ENCODE data around the gene FNBP1L.

FNBP1L gene

DNA sequence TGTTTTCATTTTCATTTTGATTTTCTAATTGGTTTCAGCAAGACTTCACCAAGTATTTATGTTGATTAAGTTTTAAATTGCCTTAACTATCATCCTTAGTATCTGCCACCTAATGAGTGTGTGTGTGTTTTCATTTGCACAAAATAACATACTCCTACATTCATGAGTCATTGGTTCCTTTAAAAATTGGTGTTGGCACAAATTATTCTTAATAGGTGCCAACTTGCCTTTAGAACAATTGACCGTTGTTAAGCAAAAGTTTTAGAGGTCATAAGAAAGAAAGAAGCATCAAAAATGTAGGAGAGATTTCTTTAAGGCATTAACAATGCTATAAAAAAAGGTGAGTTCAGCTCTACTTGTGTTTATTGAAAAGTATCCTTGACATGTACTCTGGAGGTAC is 77.5 kb downstream of the FNBP1L start:
- Histone ChIP-seq H3K27me3 (ENCODE audit: control insufficient read depth, insufficient read depth, low read length) (no peaks in the 10 kb centered on the region), H3K79me2 (no peaks in the 10 kb centered on the region), H3K36me3 (ENCODE audit: control insufficient read depth, insufficient read depth, low read length) (no peaks in the 10 kb centered on the region), H2AFZ (no peak overlapping the region), H3K4me3 (ENCODE audit: low read depth, low read length) (no peak overlapping the region), H3K9me3 (ENCODE audit: control insufficient read depth, low read length) (no peaks in the 10 kb centered on the region), H3K9ac (no peak overlapping the region), H3K4me1 (no peaks in the 10 kb centered on the region), H3K27ac (no peak overlapping the region), H3K4me2 (ENCODE audit: low read length) (no peak overlapping the region)
- TF ChIP-seq, protein P1, sequence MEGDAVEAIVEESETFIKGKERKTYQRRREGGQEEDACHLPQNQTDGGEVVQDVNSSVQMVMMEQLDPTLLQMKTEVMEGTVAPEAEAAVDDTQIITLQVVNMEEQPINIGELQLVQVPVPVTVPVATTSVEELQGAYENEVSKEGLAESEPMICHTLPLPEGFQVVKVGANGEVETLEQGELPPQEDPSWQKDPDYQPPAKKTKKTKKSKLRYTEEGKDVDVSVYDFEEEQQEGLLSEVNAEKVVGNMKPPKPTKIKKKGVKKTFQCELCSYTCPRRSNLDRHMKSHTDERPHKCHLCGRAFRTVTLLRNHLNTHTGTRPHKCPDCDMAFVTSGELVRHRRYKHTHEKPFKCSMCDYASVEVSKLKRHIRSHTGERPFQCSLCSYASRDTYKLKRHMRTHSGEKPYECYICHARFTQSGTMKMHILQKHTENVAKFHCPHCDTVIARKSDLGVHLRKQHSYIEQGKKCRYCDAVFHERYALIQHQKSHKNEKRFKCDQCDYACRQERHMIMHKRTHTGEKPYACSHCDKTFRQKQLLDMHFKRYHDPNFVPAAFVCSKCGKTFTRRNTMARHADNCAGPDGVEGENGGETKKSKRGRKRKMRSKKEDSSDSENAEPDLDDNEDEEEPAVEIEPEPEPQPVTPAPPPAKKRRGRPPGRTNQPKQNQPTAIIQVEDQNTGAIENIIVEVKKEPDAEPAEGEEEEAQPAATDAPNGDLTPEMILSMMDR (IDR thresholded peaks at IDR 0.05): no peak

- no peak overlapping the region for H3K9ac ChIP-seq
- H3K27ac ChIP-seq: no peak overlapping the region
- no peaks in the 10 kb centered on the region for H3K9me3 ChIP-seq (ENCODE audit: control insufficient read depth, low read length)
- no peaks in the 10 kb centered on the region for H3K36me3 ChIP-seq (ENCODE audit: control insufficient read depth, insufficient read depth, low read length)
- H3K27me3 ChIP-seq (ENCODE audit: control insufficient read depth, insufficient read depth, low read length): no peaks in the 10 kb centered on the region
- H2AFZ ChIP-seq: no peak overlapping the region
- H3K4me3 ChIP-seq (ENCODE audit: low read depth, low read length): no peak overlapping the region
- H3K4me1 ChIP-seq: no peaks in the 10 kb centered on the region
- TF ChIP-seq, protein P1 (IDR thresholded peaks at IDR 0.05): no peak
- H3K79me2 ChIP-seq: no peaks in the 10 kb centered on the region
- no peak overlapping the region for H3K4me2 ChIP-seq (ENCODE audit: low read length)
Observed at GRCh38 chr1:93526431-93526830, 78.5 kb downstream of the FNBP1L start.

DNA sequence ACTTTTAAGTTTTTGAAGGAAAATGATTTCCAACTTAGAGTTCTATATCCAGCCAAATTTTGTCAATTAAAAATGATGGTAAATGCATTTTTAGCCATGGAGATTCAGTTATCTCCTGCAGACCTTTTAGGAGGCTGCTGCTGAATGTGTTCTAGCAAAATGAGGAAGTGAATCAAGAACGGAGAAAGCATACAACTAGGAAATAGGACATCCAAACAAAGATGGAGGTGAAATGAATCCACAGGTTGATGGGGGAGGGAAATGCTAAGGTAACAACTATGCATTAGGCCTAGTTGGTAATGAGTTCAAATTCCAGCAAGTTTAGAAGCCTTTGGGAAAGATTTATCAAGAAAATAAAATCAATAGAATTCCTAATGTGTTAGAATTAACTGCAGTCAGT is 80.5 kb downstream of the FNBP1L start:
- Histone ChIP-seq H3K9ac (no peak overlapping the region), H3K27ac (no peak overlapping the region), H3K79me2 (no peaks in the 10 kb centered on the region), H3K27me3 (ENCODE audit: control insufficient read depth, insufficient read depth, low read length) (no peaks in the 10 kb centered on the region), H3K4me3 (ENCODE audit: low read depth, low read length) (no peak overlapping the region), H3K4me2 (ENCODE audit: low read length) (no peak overlapping the region), H2AFZ (no peak overlapping the region), H3K36me3 (ENCODE audit: control insufficient read depth, insufficient read depth, low read length) (no peaks in the 10 kb centered on the region), H3K9me3 (ENCODE audit: control insufficient read depth, low read length) (no peaks in the 10 kb centered on the region), H3K4me1 (no peaks in the 10 kb centered on the region)
- TF ChIP-seq, protein P1 (IDR thresholded peaks at IDR 0.05): no peak

- TF ChIP-seq, protein P1 (IDR thresholded peaks at IDR 0.05): no peak
- Histone ChIP-seq H3K79me2 (no peaks in the 10 kb centered on the region), H3K4me1 (no peaks in the 10 kb centered on the region), H2AFZ (no peak overlapping the region), H3K9ac (no peak overlapping the region), H3K27me3 (ENCODE audit: control insufficient read depth, insufficient read depth, low read length) (no peaks in the 10 kb centered on the region), H3K9me3 (ENCODE audit: control insufficient read depth, low read length) (no peaks in the 10 kb centered on the region), H3K4me3 (ENCODE audit: low read depth, low read length) (no peak overlapping the region), H3K36me3 (ENCODE audit: control insufficient read depth, insufficient read depth, low read length) (no peaks in the 10 kb centered on the region), H3K27ac (no peak overlapping the region), H3K4me2 (ENCODE audit: low read length) (no peak overlapping the region)
Observed at GRCh38 chr1:93531193-93531592, 83.3 kb downstream of the FNBP1L start.

GRCh38 chr1:93532780-93533378 is 85.0 kb downstream of the FNBP1L start:
- H3K27ac ChIP-seq: no peak overlapping the region
- H3K9ac ChIP-seq: no peak overlapping the region
- H3K9me3 ChIP-seq (ENCODE audit: control insufficient read depth, low read length): no peaks in the 10 kb centered on the region
- no peak overlapping the region for H3K4me2 ChIP-seq (ENCODE audit: low read length)
- no peaks in the 10 kb centered on the region for H3K27me3 ChIP-seq (ENCODE audit: control insufficient read depth, insufficient read depth, low read length)
- H3K4me3 ChIP-seq (ENCODE audit: low read depth, low read length): no peak overlapping the region
- no peaks in the 10 kb centered on the region for H3K36me3 ChIP-seq (ENCODE audit: control insufficient read depth, insufficient read depth, low read length)
- H3K4me1 ChIP-seq: no peaks in the 10 kb centered on the region
- no peaks in the 10 kb centered on the region for H3K79me2 ChIP-seq
- H2AFZ ChIP-seq: no peak overlapping the region
- TF ChIP-seq, protein P1 (IDR thresholded peaks at IDR 0.05): no peak

Data from parathyroid adenoma (tissue), 2 donors.